Neural progenitor cell (in vitro differentiated cells): ENCODE measurements around the gene TMEM115. TPM values are rescaled to one million over a fixed set of nuclear protein-coding genes. Genes with fewer than 3 reads are reported as not detected.
A peak's percentile ranks its signal among the peaks of the same experiment; 100 is the strongest.

Source experiments
- DNase-seq: peaks from one replicate; pipeline ENCODE4 v3.0.0-alpha.2; 2016; ENCODE audit warnings: low spot score
- H2AFZ ChIP-seq: fragments of 200-600 bp; sonication (generic); replicated peaks from 2 replicates; pipeline ENCODE4 v1.6.1; 2016; ENCODE audit warnings: antibody characterized with exemption
- H3F3A ChIP-seq: fragments of 200-600 bp; sonication (generic); 2 replicates; pipeline ENCODE4 v1.6.1; 2016; ENCODE audit warnings: antibody characterized with exemption, low read depth
- H3K27ac ChIP-seq: fragments of 200-600 bp; sonication (generic); 2 replicates; pipeline ENCODE4 v1.5.1; 2016; ENCODE audit warnings: mild to moderate bottlenecking
- H3K27me3 ChIP-seq: fragments of 200-600 bp; sonication (generic); 2 replicates; pipeline ENCODE4 v1.6.1; 2016; ENCODE audit warnings: mild to moderate bottlenecking, moderate library complexity
- H3K36me3 ChIP-seq: fragments of 200-600 bp; sonication (generic); 2 replicates; pipeline ENCODE4 v1.5.1; 2016
- H3K4me1 ChIP-seq: fragments of 200-600 bp; sonication (generic); 2 replicates; pipeline ENCODE4 v1.6.1; 2016; ENCODE audit warnings: mixed run types
- H3K4me2 ChIP-seq: fragments of 200-600 bp; sonication (generic); 2 replicates; pipeline ENCODE4 v1.6.1; 2016
- H3K4me3 ChIP-seq: fragments of 200-600 bp; sonication (generic); 2 replicates; pipeline ENCODE4 v1.5.1; 2016
- H3K79me2 ChIP-seq: fragments of 200-600 bp; sonication (generic); 2 replicates; pipeline ENCODE4 v1.6.1; 2016; ENCODE audit warnings: low read depth
- H3K9ac ChIP-seq: fragments of 200-600 bp; sonication (generic); 2 replicates; pipeline ENCODE4 v1.6.1; 2016
- H3K9me3 ChIP-seq: fragments of 200-600 bp; sonication (generic); 2 replicates; pipeline ENCODE4 v1.5.1; 2016; ENCODE audit warnings: low read depth
- H4K20me1 ChIP-seq: fragments of 200-600 bp; sonication (generic); 2 replicates; pipeline ENCODE4 v1.6.1; 2016; ENCODE audit warnings: low read depth
- H3K27ac Mint-ChIP-seq: 3 replicates; pipeline ENCODE4 v1.8.0; 2021; ENCODE audit warnings: mixed read lengths
- H3K27me3 Mint-ChIP-seq: 2 replicates; pipeline ENCODE4 v1.8.0; 2022; ENCODE audit warnings: low read depth, mild to moderate bottlenecking, inconsistent platforms, moderate library complexity, mixed read lengths; ENCODE audit not compliant: insufficient read depth
- H3K36me3 Mint-ChIP-seq: 3 replicates; pipeline ENCODE4 v1.8.0; 2021; ENCODE audit warnings: mixed read lengths
- H3K4me1 Mint-ChIP-seq: 3 replicates; pipeline ENCODE4 v1.8.0; 2021; ENCODE audit warnings: mixed read lengths
- H3K4me3 Mint-ChIP-seq: 3 replicates; pipeline ENCODE4 v1.8.0; 2021; ENCODE audit warnings: mild to moderate bottlenecking, moderate library complexity, mixed read lengths
- H3K9me3 Mint-ChIP-seq: 3 replicates; pipeline ENCODE4 v1.8.0; 2020; ENCODE audit warnings: mixed read lengths
- EZH2 ChIP-seq: fragments of 200-600 bp; sonication (generic); IDR thresholded peaks from 2 replicates; pipeline ENCODE4 v1.6.1; 2017; ENCODE audit warnings: antibody characterized with exemption, mild to moderate bottlenecking, moderate library complexity
- EZH2phosphoT487 ChIP-seq: fragments of 200-600 bp; sonication (generic); IDR thresholded peaks from 2 replicates; pipeline ENCODE4 v1.6.1; 2017; ENCODE audit warnings: antibody characterized with exemption
- total RNA-seq: library from RNA; depleted of rRNA; stranded (reverse); fragments of >200 nt; gene quantifications from 2 replicates; pipeline ENCODE4 v1.2.3, GENCODE V29; 2015; ENCODE audit warnings: low replicate concordance
- TF ChIP-seq, protein P1 (sequence below): fragments of 200-600 bp; sonication (generic); IDR thresholded peaks from 2 replicates; pipeline ENCODE4 v1.5.1; 2017; ENCODE audit warnings: antibody characterized with exemption, mild to moderate bottlenecking

TMEM115 gene
- total RNA-seq, 1 donor from 2014 or later, result 6.3 TPM

DNA sequence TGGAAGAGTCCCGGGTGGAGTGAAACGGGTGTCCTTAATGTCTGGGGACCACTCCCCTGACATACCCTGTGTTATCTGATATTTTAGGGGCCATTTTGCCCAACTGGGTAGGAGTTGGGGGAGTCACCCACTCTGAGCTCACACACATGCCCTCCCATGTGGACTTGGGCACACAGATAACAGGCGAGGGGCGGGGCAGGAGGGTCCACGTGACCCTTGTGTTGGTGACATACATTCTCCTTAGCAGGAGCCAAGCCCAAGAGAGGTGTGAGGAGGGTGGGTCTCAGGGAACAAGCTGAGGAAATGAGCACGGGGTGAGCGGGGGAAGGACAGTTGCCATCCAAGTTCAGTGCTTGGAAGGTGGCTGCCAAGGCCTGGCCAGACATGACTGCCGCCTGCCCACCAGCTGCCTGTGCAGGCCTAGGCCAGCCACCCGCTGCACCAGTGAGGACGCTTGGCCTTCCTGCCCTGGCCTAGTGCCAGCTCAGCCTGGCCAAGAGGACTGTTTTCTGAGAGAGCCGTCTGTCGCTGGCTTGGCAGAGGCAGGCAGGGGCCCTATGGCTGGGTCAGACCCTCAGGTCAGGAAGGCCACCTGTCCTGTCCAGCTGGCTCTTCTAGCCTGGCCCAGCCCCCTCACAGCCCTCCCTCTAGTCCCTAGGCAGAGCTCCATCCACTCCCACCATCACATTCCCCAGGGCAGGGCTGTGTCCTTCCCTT, 31.3 kb upstream of the TMEM115 start:
- Histone ChIP-seq H3K27ac (no peak overlapping the region), H3K9me3 (no peaks in the 10 kb centered on the region), H3F3A (no peaks in the 10 kb centered on the region), H4K20me1 (no peaks in the 10 kb centered on the region), H3K4me3 (no peak overlapping the region), H2AFZ (no peak overlapping the region), H3K27me3 (no peaks in the 10 kb centered on the region), H3K4me2 (no peak overlapping the region), H3K4me1 (peaks cover 3% of the 10 kb centered on the region), H3K9ac (no peak overlapping the region), H3K36me3 (no peaks in the 10 kb centered on the region), H3K79me2 (no peaks in the 10 kb centered on the region)
- TF ChIP-seq EZH2phosphoT487 (no peak), EZH2 (no peak)
- TF ChIP-seq, protein P1, sequence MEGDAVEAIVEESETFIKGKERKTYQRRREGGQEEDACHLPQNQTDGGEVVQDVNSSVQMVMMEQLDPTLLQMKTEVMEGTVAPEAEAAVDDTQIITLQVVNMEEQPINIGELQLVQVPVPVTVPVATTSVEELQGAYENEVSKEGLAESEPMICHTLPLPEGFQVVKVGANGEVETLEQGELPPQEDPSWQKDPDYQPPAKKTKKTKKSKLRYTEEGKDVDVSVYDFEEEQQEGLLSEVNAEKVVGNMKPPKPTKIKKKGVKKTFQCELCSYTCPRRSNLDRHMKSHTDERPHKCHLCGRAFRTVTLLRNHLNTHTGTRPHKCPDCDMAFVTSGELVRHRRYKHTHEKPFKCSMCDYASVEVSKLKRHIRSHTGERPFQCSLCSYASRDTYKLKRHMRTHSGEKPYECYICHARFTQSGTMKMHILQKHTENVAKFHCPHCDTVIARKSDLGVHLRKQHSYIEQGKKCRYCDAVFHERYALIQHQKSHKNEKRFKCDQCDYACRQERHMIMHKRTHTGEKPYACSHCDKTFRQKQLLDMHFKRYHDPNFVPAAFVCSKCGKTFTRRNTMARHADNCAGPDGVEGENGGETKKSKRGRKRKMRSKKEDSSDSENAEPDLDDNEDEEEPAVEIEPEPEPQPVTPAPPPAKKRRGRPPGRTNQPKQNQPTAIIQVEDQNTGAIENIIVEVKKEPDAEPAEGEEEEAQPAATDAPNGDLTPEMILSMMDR, result no peak
- H3K4me3 Mint-ChIP-seq, result no peak overlapping the region
- peaks cover 3% of the 10 kb centered on the region for H3K4me1 Mint-ChIP-seq
- H3K27me3 Mint-ChIP-seq, result peaks cover 2% of the 10 kb centered on the region
- DNase-seq, result no peak
- H3K27ac Mint-ChIP-seq, result peak overlapping the region; percentile 48
- no peaks in the 10 kb centered on the region for H3K9me3 Mint-ChIP-seq
- H3K36me3 Mint-ChIP-seq, result no peaks in the 10 kb centered on the region

DNA sequence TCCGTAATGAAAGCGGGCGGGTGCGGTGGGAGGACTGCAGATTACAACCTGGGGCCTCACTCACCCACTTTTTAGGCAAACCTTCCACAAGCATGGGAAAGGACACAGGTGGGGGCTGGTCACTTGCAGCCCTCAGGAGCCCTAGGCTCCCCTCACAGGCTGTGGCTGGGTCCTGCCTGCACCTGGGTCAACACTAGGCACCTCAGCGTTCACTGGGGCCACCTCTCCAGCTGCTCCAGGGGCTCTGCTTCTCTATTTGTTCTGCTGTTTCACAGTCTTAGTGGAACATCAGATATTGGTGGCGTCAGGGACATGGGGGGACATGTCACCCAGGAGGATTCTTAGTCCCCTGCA, 30.1 kb upstream of the TMEM115 start:
- H3K9ac ChIP-seq, result no peak overlapping the region
- Mint-ChIP-seq H3K4me1 (peaks cover 3% of the 10 kb centered on the region), H3K27ac (no peak overlapping the region), H3K4me3 (no peak overlapping the region), H3K36me3 (no peaks in the 10 kb centered on the region), H3K9me3 (no peaks in the 10 kb centered on the region), H3K27me3 (peaks cover 2% of the 10 kb centered on the region)
- H3K4me2 ChIP-seq, result no peak overlapping the region
- no peaks in the 10 kb centered on the region for H3K9me3 ChIP-seq
- H3K36me3 ChIP-seq, result no peaks in the 10 kb centered on the region
- H3K79me2 ChIP-seq, result no peaks in the 10 kb centered on the region
- DNase-seq, result no peak
- TF ChIP-seq EZH2phosphoT487 (no peak), EZH2 (no peak)
- TF ChIP-seq, protein P1, result no peak
- H3K27ac ChIP-seq, result no peak overlapping the region
- H3K4me1 ChIP-seq, result peaks cover 3% of the 10 kb centered on the region
- no peak overlapping the region for H2AFZ ChIP-seq
- no peak overlapping the region for H3K4me3 ChIP-seq
- H3F3A ChIP-seq, result no peaks in the 10 kb centered on the region
- H3K27me3 ChIP-seq, result no peaks in the 10 kb centered on the region
- H4K20me1 ChIP-seq, result no peaks in the 10 kb centered on the region

DNA sequence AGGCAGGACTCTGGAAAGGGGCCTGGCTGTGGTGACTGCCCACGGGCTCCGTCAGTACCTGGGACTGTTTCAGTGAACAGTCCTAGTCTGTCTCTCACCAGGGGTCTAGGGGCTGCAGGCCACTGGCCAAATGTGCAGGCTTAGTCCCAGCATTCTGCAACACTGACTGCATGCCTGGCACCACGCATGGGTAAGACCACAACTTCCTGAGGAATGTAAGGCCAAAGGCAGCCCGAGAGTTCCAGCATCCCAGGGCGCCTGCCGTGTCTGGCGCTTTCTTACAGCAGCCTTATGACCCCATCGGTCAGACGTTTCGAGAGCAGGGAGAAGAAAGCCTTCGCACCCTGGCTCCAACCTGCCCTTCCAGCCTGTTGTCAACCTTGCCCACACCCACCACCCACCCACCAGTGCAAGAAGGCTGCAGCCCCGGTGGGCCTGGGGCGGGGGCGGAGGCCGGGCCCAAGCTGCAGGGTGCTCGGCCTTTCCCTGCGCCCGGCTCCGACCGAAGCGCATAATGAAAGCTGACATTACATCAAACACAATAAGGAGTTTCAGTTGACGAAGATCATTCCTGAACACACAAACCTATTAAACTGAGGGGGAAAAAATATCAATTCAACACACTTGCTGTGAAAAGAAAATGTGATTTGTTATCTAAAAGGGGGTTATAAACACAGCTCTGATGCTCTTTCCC, 29.5 kb upstream of the TMEM115 start:
- Histone ChIP-seq H4K20me1 (no peaks in the 10 kb centered on the region), H3K9ac (no peak overlapping the region), H2AFZ (no peak overlapping the region), H3F3A (no peaks in the 10 kb centered on the region), H3K36me3 (no peaks in the 10 kb centered on the region), H3K79me2 (no peaks in the 10 kb centered on the region), H3K27me3 (no peaks in the 10 kb centered on the region), H3K9me3 (no peaks in the 10 kb centered on the region), H3K4me3 (no peak overlapping the region), H3K4me1 (peaks cover 3% of the 10 kb centered on the region), H3K27ac (no peak overlapping the region), H3K4me2 (no peak overlapping the region)
- no peaks in the 10 kb centered on the region for H3K9me3 Mint-ChIP-seq
- TF ChIP-seq EZH2phosphoT487 (no peak), EZH2 (no peak)
- TF ChIP-seq, protein P1, result no peak
- H3K36me3 Mint-ChIP-seq, result no peaks in the 10 kb centered on the region
- H3K4me3 Mint-ChIP-seq, result no peak overlapping the region
- no peak overlapping the region for H3K27ac Mint-ChIP-seq
- peaks cover 2% of the 10 kb centered on the region for H3K27me3 Mint-ChIP-seq
- peaks cover 3% of the 10 kb centered on the region for H3K4me1 Mint-ChIP-seq
- no peak for DNase-seq
